GM12878 (cell line): Measurements from ENCODE around the gene FAM163A. TPM values are rescaled to one million over a fixed set of nuclear protein-coding genes. Genes with fewer than 3 reads are reported as not detected.

Experiments used
- ATAC-seq: fragments of 200-7000 bp; cut with Tn5 transposase; 3 replicates; pipeline ENCODE4 v1.9.1; 2020; ENCODE audit warnings: mild to moderate bottlenecking, moderate library complexity
- BruUV-seq: library from RNA; stranded (reverse); fragments of 400-500 nt; replicated peaks from 2 replicates; lab custom pipeline; 2021; lab: Mats Ljungman, UMichigan
- CTCF ChIA-PET: fragments of 300-600 bp; sonication (Branson Sonifier 250); formaldehyde crosslinking; extraction: SDS; loops from one replicate; lab custom pipeline; 2021; ENCODE audit warnings: inconsistent platforms; lab: Yijun Ruan, JAX
- POLR2A ChIA-PET: fragments of 350-600 bp; formaldehyde crosslinking; extraction: SDS; loops from one replicate; lab custom pipeline; 2021; ENCODE audit warnings: inconsistent platforms; lab: Charles Lee
- RAD21 ChIA-PET: fragments of 300-600 bp; sonication (Branson Sonifier 250); formaldehyde crosslinking; loops from one replicate; lab custom pipeline; 2023; ENCODE audit warnings: antibody characterized with exemption; ENCODE audit not compliant: unreplicated experiment; lab: Charles Lee
- SMC1A ChIA-PET: fragments of 300-600 bp; sonication (Branson Sonifier 250); formaldehyde crosslinking; loops from one replicate; lab custom pipeline; 2023; ENCODE audit not compliant: unreplicated experiment, uncharacterized antibody; lab: Charles Lee
- DNase-seq: peaks from one replicate; pipeline ENCODE4 v3.0.0-alpha.2; 2011; ENCODE audit warnings: low read depth, low spot score
- FAIRE-seq: peaks from 3 replicates; lab custom pipeline; 2011; peaks lifted over from hg19 to GRCh38; lab: Jason Lieb, UNC
- H2AFZ ChIP-seq: 2 replicates; pipeline ENCODE4 v1.6.0; 2011; ENCODE audit warnings: low read depth, low read length, control low read depth; ENCODE audit not compliant: control insufficient read depth
- H3K27ac ChIP-seq: 2 replicates; pipeline ENCODE4 v1.5.1; 2011; ENCODE audit warnings: control low read depth; ENCODE audit not compliant: control insufficient read depth, insufficient read depth
- H3K27me3 ChIP-seq, 2 experiments: replicated peaks in 1 of 2; 2 replicates each; pipeline versions ENCODE4 v1.6.0 to v1.6.1; 2011; ENCODE audit warnings: low read length in 1 of 2; ENCODE audit not compliant: control insufficient read depth in 2 of 2, insufficient read depth in 2 of 2
- H3K36me3 ChIP-seq, 2 experiments: 2 replicates each; pipeline ENCODE4 v1.5.1; 2011; ENCODE audit warnings: low read length in 1 of 2; ENCODE audit not compliant: control insufficient read depth in 2 of 2, insufficient read depth in 2 of 2
- H3K4me1 ChIP-seq: 2 replicates; pipeline ENCODE4 v1.6.1; 2011; ENCODE audit warnings: mild to moderate bottlenecking, low read length, moderate library complexity, mixed read lengths; ENCODE audit not compliant: control insufficient read depth, insufficient read depth
- H3K4me2 ChIP-seq: 2 replicates; pipeline ENCODE4 v1.6.0; 2011; ENCODE audit warnings: control low read depth; ENCODE audit not compliant: control insufficient read depth, insufficient read depth
- H3K4me3 ChIP-seq: fragments of 200-600 bp; sonication (generic); 2 replicates; pipeline ENCODE4 v1.5.1; 2016
- H3K79me2 ChIP-seq: 2 replicates; pipeline ENCODE4 v1.6.0; 2011; ENCODE audit warnings: low read length; ENCODE audit not compliant: control insufficient read depth, insufficient read depth
- H3K9ac ChIP-seq: 2 replicates; pipeline ENCODE4 v1.8.0; 2011; ENCODE audit warnings: low read length, control low read depth, mixed read lengths; ENCODE audit not compliant: control insufficient read depth, insufficient read depth
- H3K9me3 ChIP-seq: replicated peaks from 3 replicates; pipeline ENCODE4 v1.5.1; 2011; ENCODE audit warnings: mild to moderate bottlenecking, low read length; ENCODE audit not compliant: control insufficient read depth, insufficient read depth
- H4K20me1 ChIP-seq: 2 replicates; pipeline ENCODE4 v1.6.0; 2011; ENCODE audit not compliant: control insufficient read depth, insufficient read depth
- BHLHE40 ChIP-seq, 2 experiments: fragments of 450-650 bp in 1 of 2; IDR thresholded peaks; 2 replicates each; pipeline ENCODE4 v1.6.1; 2011 to 2017; ENCODE audit warnings: low read depth in 2 of 2, borderline replicate concordance in 1 of 2, improper control_type of control experiment in 1 of 2, low read length in 1 of 2, mild to moderate bottlenecking in 1 of 2
- BMI1 ChIP-seq: fragments of 450-650 bp; IDR thresholded peaks from 2 replicates; pipeline ENCODE4 v1.6.1; 2016; ENCODE audit warnings: mild to moderate bottlenecking, moderate library complexity, borderline replicate concordance
- CBX5 ChIP-seq: sonication (generic); IDR thresholded peaks from 2 replicates; pipeline ENCODE4 v1.6.1; 2016; ENCODE audit warnings: low read depth, moderate library complexity, mild to moderate bottlenecking, inconsistent platforms
- CREB1 ChIP-seq: IDR thresholded peaks from 2 replicates; pipeline ENCODE4 v1.6.1; 2012; ENCODE audit warnings: low read depth, mild to moderate bottlenecking, inconsistent platforms
- ETV6 ChIP-seq, 2 experiments: fragments of 450-650 bp in 1 of 2; IDR thresholded peaks in 1 of 2; conservative IDR thresholded peaks in 1 of 2; 2 replicates each; pipeline ENCODE4 v1.6.1; 2014; ENCODE audit warnings: antibody characterized with exemption in 1 of 2, borderline replicate concordance in 1 of 2, low read depth in 1 of 2, mild to moderate bottlenecking in 1 of 2, moderate library complexity in 1 of 2
- FOXK2 ChIP-seq: fragments of 450-650 bp; IDR thresholded peaks from 2 replicates; pipeline ENCODE4 v1.6.1; 2017; ENCODE audit warnings: mild to moderate bottlenecking, moderate library complexity
- GATAD2B ChIP-seq: fragments of 450-650 bp; conservative IDR thresholded peaks from 2 replicates; pipeline ENCODE4 v1.6.1; 2017; ENCODE audit warnings: low read depth, mild to moderate bottlenecking, moderate library complexity
- HCFC1 ChIP-seq: fragments of 150-350 bp; IDR thresholded peaks from 2 replicates; pipeline ENCODE4 v1.6.1; 2014; ENCODE audit warnings: low read length
- IRF5 ChIP-seq: fragments of 450-650 bp; IDR thresholded peaks from 2 replicates; pipeline ENCODE4 v1.6.1; 2017; ENCODE audit warnings: borderline replicate concordance
- MAX ChIP-seq: IDR thresholded peaks from 2 replicates; pipeline ENCODE4 v1.6.1; 2012; ENCODE audit warnings: low read depth, low read length, improper control_type of control experiment
- MEF2B ChIP-seq: fragments of 450-650 bp; IDR thresholded peaks from 2 replicates; pipeline ENCODE4 v1.6.1; 2018; ENCODE audit warnings: mild to moderate bottlenecking, moderate library complexity; ENCODE audit not compliant: partially characterized antibody, poor library complexity, severe bottlenecking
- POLR2A ChIP-seq: IDR thresholded peaks from 2 replicates; pipeline ENCODE4 v1.6.1; 2011; ENCODE audit warnings: low read depth, mild to moderate bottlenecking, low read length
- SP1 ChIP-seq: IDR thresholded peaks from one replicate; pipeline ENCODE4 v1.6.1; 2011; ENCODE audit warnings: low read depth, low read length
- STAT3 ChIP-seq: IDR thresholded peaks from 2 replicates; pipeline ENCODE4 v1.6.1; 2011; ENCODE audit warnings: low read depth, low read length, improper control_type of control experiment
- TCF7 ChIP-seq: IDR thresholded peaks from 2 replicates; pipeline ENCODE4 v1.6.1; 2014; ENCODE audit warnings: antibody characterized with exemption, borderline replicate concordance
- ZNF384 ChIP-seq: IDR thresholded peaks from 2 replicates; pipeline ENCODE4 v1.6.1; 2012; ENCODE audit warnings: low read depth, mild to moderate bottlenecking, low read length, improper control_type of control experiment, borderline replicate concordance
- WGBS: methylation state at CpG from one replicate; pipeline ENCODE4 v1.1.6; 2016; ENCODE audit warnings: low lambda C conversion rate; ENCODE audit not compliant: insufficient replicate concordance, insufficient coverage; ENCODE audit errors: missing lambda C conversion rate; 5-methylcytosine and 5-hydroxymethylcytosine counted together
- in situ Hi-C: fragments of 300-500 bp; cut with MboI; formaldehyde crosslinking; loops from 9 replicates; pipeline ENCODE4 v1.14.3; 2018; ENCODE audit warnings: mixed read lengths
- intact Hi-C: fragments of 100-400 bp; cut with micrococcal nuclease; formaldehyde crosslinking; loops from one replicate; pipeline ENCODE4 v1.14.2; 2022; ENCODE audit not compliant: unreplicated experiment
- polyA plus RNA-seq, 11 experiments: library from polyadenylated mRNA; depleted of rRNA in 4 of 11; unstranded in 6 of 11; stranded (reverse) in 5 of 11; fragments of >200 nt; fragmentation: Nextera tagmentation in 4 of 11; fragmentation: Illumina TruSeq in 1 of 11; extraction: Ambion mirVana in 4 of 11; extraction: Trizol in 1 of 11; gene quantifications; 1 replicate in 1 of 11; 2 replicates in 10 of 11; pipeline versions ENCODE4 v1.2.1 to v1.2.3, GENCODE V29; 2011 to 2016; ENCODE audit warnings: inconsistent platforms in 2 of 11, missing spikeins in 2 of 11, low read depth in 1 of 11
- total RNA-seq, 4 experiments: library from RNA; depleted of rRNA in 3 of 4; stranded (reverse); fragments of >200 nt in 3 of 4; fragmentation: Illumina TruSeq in 1 of 4; extraction: Trizol in 1 of 4; gene quantifications; 2 replicates each; pipeline versions ENCODE4 v1.2.1 to v1.2.3, GENCODE V29; 2013 to 2021

FAM163A gene
- total and polyA plus RNA-seq, 10 of the 15 experiments (the other 5 are each of a cell fraction or from before 2014, with no cell fraction given) = not detected

DNA sequence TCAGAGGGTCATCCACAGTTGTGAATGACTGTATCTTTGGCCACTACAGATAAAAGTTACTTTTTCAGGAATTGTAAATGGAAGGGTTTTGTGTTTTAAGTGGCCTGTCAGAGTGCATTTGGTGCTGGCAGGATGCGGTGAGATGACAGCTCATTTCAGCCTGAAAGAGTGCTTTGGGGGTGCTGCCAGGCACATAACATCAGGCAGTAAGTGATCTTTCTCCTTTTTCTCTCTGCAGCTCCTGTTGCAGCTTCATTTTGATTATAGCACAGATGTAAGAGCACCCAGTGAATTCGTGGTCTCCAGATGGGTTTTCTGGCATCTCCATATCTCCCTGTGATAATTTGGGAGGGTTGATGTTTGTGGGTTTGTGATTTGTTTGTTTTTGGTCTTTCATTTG, 14.8 kb upstream of the FAM163A start:
- Histone ChIP-seq H3K27me3 (no peaks in the 10 kb centered on the region; a peak in 1 of 4 replicates), H3K9me3 (no peaks in the 10 kb centered on the region), H2AFZ (no peak overlapping the region), H4K20me1 (no peaks in the 10 kb centered on the region), H3K4me3 (no peak overlapping the region), H3K9ac (no peak overlapping the region), H3K4me2 (no peak overlapping the region), H3K36me3 (no peaks in the 10 kb centered on the region), H3K79me2 (no peaks in the 10 kb centered on the region), H3K27ac (no peak overlapping the region), H3K4me1 (no peaks in the 10 kb centered on the region)
- DNase-seq (no peak), ATAC-seq (peak; percentile 54), FAIRE-seq (no peak)
- SMC1A ChIA-PET = interaction anchor here (0.9 to 4.2 kb wide), 4 partner anchors 12 to 81 kb away, joined by 3 to 23 read pairs (median 4); no protein-coding TSS in a partner anchor
- BruUV-seq = no TSS peak
- in situ Hi-C loops = no loop called here
- intact Hi-C loops = no loop called here
- WGBS = 0% methylated on average over 2 of the region's 2 CpGs
- POLR2A ChIA-PET = no interaction called here
- TF ChIP-seq CREB1 (no peak), BHLHE40 (IDR thresholded peaks at IDR 0.05; ENCODE audit: borderline replicate concordance in 1 of 2, low read depth in 2 of 2, low read length in 1 of 2) (no peak), GATAD2B (no peak), TCF7 (no peak), FOXK2 (no peak), SP1 (no peak), MAX (no peak), STAT3 (no peak), ETV6 (conservative IDR thresholded peaks at IDR 0.05 in 1 of 2, IDR thresholded peaks at IDR 0.05 in 1 of 2; ENCODE audit: borderline replicate concordance in 1 of 2, low read depth in 1 of 2) (no peak), POLR2A (no peak), BMI1 (no peak), IRF5 (no peak), HCFC1 (no peak), ZNF384 (no peak), CBX5 (no peak), MEF2B (no peak)
- RAD21 ChIA-PET = interaction anchor here (2.1 to 2.2 kb wide), 2 partner anchors 18 to 81 kb away, joined by 5 to 6 read pairs; no protein-coding TSS in a partner anchor
- CTCF ChIA-PET = interaction anchor here (0.9 to 6.0 kb wide), 7 partner anchors 11 to 86 kb away, joined by 3 to 30 read pairs (median 4); no protein-coding TSS in a partner anchor
